GM13977 (cell line): ENCODE data around the gene RHBDF2.

Experiments
- DNase-seq: peaks from one replicate; pipeline ENCODE4 v3.0.0; 2012; ENCODE audit warnings: low spot score
- CTCF ChIP-seq: IDR thresholded peaks from 2 replicates; pipeline ENCODE4 v1.5.1; 2012; ENCODE audit warnings: mild to moderate bottlenecking, control low read depth; ENCODE audit not compliant: insufficient read depth; ENCODE audit errors: extremely low read depth, missing control alignments
- in situ Hi-C: fragments of 300-500 bp; cut with MboI; formaldehyde crosslinking; loops from one replicate; pipeline ENCODE4 v1.12.0; 2022; ENCODE audit warnings: low sequenced_read_pairs, low pct_unique_long_range_greater_than_20kb, mixed read lengths, inconsistent platforms; ENCODE audit not compliant: unreplicated experiment

Gene RHBDF2

GRCh38 chr17:76498876-76499251, 2.4 kb downstream of the RHBDF2 start:
- TF ChIP-seq CTCF = no peak
- in situ Hi-C loops = no loop called here
- peak; percentile 53 for DNase-seq

- DNase-seq = no peak
- no peak for TF ChIP-seq CTCF
- in situ Hi-C loops = no loop called here
These were observed 3.0 kb downstream of the RHBDF2 start for GRCh38 chr17:76497979-76498875.

- in situ Hi-C loops = no loop called here
- DNase-seq = no peak
These were observed 3.6 kb downstream of the RHBDF2 start for GRCh38 chr17:76497699-76497978.

GRCh38 chr17:76496464-76496863, 4.8 kb downstream of the RHBDF2 start:
- peak; percentile 57 for DNase-seq
- in situ Hi-C loops = no loop called here
- no peak for TF ChIP-seq CTCF

More at GRCh38 chr17:76497699-76497978, 3.6 kb downstream of the RHBDF2 start:
- TF ChIP-seq CTCF = no peak

- in situ Hi-C loops = no loop called here
- DNase-seq = no peak
- no peak for TF ChIP-seq CTCF
These were observed 5.4 kb downstream of the RHBDF2 start for GRCh38 chr17:76495663-76496400.

- DNase-seq = no peak
- in situ Hi-C loops = no loop called here
- TF ChIP-seq CTCF = no peak
These were observed 7.6 kb downstream of the RHBDF2 start for GRCh38 chr17:76493505-76494167.
